ENCODE results near the gene SLC35B2. TPM values are rescaled to one million over a fixed set of nuclear protein-coding genes. Genes with fewer than 3 reads are reported as not detected.

SLC35B2 gene
- total RNA-seq, 2 donors from 2014 or later: 31.1 to 33.9 TPM

DNA sequence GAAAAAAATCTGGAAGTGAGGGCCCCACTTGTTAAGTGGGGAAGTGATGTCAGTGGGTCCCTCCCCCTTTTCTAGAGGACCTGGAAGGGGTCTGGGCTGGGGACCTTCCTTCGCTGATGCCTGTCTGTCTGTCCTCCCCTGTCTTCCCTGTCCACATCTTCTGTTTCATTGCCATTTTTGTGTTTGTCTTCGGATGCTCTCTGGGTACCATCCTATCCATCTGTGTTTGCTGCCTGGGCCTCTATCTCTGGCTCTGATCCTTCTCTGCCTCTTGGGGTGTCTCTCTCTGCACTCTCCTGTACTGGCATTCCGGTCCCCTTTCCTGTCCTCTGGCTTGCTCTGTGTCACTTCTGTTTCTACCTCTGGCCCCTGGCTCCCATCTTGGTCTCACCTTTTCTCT lies 15.2 kb upstream of the SLC35B2 start:
- intact Hi-C loops (cut with DNase I): loop anchor here (5.0 kb wide), 1 partner anchor 65 kb away; no protein-coding TSS in a partner anchor
- ATAC-seq (no peak), DNase-seq (no peak)
- H3K9me3 ChIP-seq: no peaks in the 10 kb centered on the region
- H3K4me3 ChIP-seq: no peak overlapping the region
- no peak for TF ChIP-seq POLR2A (IDR thresholded peaks at IDR 0.05)
- TF ChIP-seq, protein P1, sequence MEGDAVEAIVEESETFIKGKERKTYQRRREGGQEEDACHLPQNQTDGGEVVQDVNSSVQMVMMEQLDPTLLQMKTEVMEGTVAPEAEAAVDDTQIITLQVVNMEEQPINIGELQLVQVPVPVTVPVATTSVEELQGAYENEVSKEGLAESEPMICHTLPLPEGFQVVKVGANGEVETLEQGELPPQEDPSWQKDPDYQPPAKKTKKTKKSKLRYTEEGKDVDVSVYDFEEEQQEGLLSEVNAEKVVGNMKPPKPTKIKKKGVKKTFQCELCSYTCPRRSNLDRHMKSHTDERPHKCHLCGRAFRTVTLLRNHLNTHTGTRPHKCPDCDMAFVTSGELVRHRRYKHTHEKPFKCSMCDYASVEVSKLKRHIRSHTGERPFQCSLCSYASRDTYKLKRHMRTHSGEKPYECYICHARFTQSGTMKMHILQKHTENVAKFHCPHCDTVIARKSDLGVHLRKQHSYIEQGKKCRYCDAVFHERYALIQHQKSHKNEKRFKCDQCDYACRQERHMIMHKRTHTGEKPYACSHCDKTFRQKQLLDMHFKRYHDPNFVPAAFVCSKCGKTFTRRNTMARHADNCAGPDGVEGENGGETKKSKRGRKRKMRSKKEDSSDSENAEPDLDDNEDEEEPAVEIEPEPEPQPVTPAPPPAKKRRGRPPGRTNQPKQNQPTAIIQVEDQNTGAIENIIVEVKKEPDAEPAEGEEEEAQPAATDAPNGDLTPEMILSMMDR (IDR thresholded peaks at IDR 0.05): no peak
- WGBS, 2 donors: 76 to 81% methylated on average over 3 of the region's 3 CpGs
- peaks cover 0 to 18% of the 10 kb centered on the region in 2 donors for H3K27me3 ChIP-seq
- no peaks in the 10 kb centered on the region for H3K36me3 ChIP-seq (replicated peaks in 1 of 2; ENCODE audit: insufficient read depth in 1 of 2, low read depth in 2 of 2)
- H3K4me1 ChIP-seq: peaks cover 12% of the 10 kb centered on the region
- H3K27ac ChIP-seq: no peak overlapping the region

DNA sequence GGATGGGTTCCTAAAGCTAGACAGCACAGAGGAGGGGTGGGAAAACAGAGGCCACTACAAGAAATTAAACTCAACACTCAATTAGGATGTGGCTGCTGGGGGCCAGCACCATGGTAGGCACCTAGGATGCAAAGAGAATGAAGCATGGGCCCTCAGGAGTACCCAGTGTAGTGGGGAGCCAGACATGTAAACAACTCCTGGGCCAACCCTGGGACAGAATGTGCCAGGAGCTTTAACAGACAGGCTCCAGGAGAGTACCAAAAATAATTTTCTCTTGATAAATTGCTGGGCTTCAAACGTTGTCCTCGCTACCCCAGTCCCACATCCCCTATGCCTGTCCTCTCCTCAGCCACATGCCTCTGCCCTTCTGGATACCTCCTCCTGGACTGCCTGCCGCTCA lies 14.6 kb upstream of the SLC35B2 start:
- 39 to 44% methylated on average over 3 of the region's 3 CpGs for WGBS, 2 donors
- peaks cover 0 to 18% of the 10 kb centered on the region in 2 donors for H3K27me3 ChIP-seq
- no peaks in the 10 kb centered on the region for H3K9me3 ChIP-seq
- TF ChIP-seq POLR2A (IDR thresholded peaks at IDR 0.05): no peak
- TF ChIP-seq, protein P1 (IDR thresholded peaks at IDR 0.05): no peak
- H3K27ac ChIP-seq: no peak overlapping the region
- H3K4me3 ChIP-seq: no peak overlapping the region
- intact Hi-C loops (cut with DNase I): loop anchor here (5.0 kb wide), 1 partner anchor 65 kb away; no protein-coding TSS in a partner anchor
- ATAC-seq (no peak), DNase-seq (no peak)
- H3K36me3 ChIP-seq (replicated peaks in 1 of 2; ENCODE audit: insufficient read depth in 1 of 2, low read depth in 2 of 2): no peaks in the 10 kb centered on the region
- peaks cover 12% of the 10 kb centered on the region for H3K4me1 ChIP-seq

DNA sequence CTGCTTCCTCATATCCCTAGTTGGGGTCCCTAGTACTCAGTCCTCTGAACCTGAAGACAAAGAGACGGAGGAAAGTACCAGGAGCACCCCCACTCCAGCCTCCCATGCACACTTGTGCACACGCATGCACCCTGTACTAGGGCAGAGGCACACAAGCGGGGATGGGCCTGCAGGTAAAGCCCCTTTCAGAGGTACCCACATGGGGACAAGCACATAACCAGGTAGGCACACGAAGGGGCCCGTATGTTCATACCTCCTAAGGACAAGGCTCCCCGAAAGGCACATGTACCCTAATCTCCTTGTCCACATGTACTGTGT lies 14.0 kb upstream of the SLC35B2 start:
- 81 to 89% methylated on average over 6 of the region's 6 CpGs for WGBS, 2 donors
- Histone ChIP-seq H3K36me3 (replicated peaks in 1 of 2; ENCODE audit: insufficient read depth in 1 of 2, low read depth in 2 of 2) (no peaks in the 10 kb centered on the region), H3K4me3 (no peak overlapping the region), H3K27ac (no peak overlapping the region), H3K9me3 (no peaks in the 10 kb centered on the region), H3K4me1 (peaks cover 11% of the 10 kb centered on the region), H3K27me3 (peaks cover 0 to 17% of the 10 kb centered on the region in 2 donors)
- no peak for ATAC-seq
- TF ChIP-seq, protein P1 (IDR thresholded peaks at IDR 0.05): no peak
- TF ChIP-seq POLR2A (IDR thresholded peaks at IDR 0.05): no peak
- intact Hi-C loops (cut with DNase I): loop anchor here (5.0 kb wide), 1 partner anchor 66 kb away; no protein-coding TSS in a partner anchor
- DNase-seq: no peak

DNA sequence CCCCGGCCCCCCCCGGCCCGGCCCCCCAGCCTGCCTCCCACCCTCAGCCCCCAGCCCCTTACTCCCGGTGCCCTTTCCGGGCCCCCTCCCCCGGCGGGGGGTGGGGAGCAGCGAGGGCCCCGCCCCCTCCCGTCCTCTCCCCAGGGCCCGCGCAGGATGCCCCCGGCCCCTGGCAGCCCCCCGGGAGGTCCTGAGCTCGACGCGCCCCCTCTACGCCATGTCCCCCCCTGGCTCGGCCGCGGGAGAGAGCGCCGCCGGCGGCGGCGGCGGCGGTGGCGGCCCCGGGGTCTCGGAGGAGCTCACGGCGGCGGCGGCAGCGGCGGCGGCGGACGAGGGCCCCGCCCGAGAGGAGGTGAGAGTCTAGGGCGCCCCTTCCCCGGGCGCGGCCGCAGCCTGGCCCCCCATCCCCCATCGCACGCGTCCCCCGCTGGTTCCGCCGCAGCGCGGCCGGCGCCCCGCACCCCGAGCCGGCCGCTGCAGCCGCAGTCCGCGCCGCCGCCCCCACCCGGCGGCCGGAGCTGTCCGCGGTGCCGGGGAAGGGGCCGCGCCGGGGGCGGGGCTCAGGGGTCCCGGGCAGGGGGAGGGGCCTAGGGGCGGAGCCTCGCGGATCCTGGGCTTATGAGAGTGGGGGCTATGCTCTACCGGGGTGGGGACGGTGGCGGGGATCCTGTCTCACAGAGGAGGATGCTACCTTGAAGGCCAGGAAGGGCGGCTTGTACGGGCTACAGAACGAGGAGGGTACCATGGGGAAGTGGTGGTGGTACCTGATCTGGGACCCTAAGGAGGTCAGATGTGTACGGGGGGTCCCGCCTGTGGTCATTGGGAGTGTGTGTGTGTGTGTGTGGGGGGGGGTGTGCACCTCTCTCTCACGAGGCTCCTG lies 13.4 kb upstream of the SLC35B2 start:
- H3K9me3 ChIP-seq: no peaks in the 10 kb centered on the region
- ATAC-seq (no peak), DNase-seq (no peak)
- intact Hi-C loops (cut with DNase I): loop anchor here (5.0 kb wide), 1 partner anchor 67 kb away; no protein-coding TSS in a partner anchor
- no peaks in the 10 kb centered on the region for H3K36me3 ChIP-seq (replicated peaks in 1 of 2; ENCODE audit: insufficient read depth in 1 of 2, low read depth in 2 of 2)
- no peak overlapping the region for H3K27ac ChIP-seq
- H3K4me3 ChIP-seq: no peak overlapping the region
- peaks cover 0 to 13% of the 10 kb centered on the region in 2 donors for H3K27me3 ChIP-seq
- no peak for TF ChIP-seq POLR2A (IDR thresholded peaks at IDR 0.05)
- TF ChIP-seq, protein P1 (IDR thresholded peaks at IDR 0.05): no peak
- peaks cover 5% of the 10 kb centered on the region for H3K4me1 ChIP-seq
- WGBS, 2 donors: 3 to 4% methylated on average over 6 to 37 of the region's 90 CpGs

Measured in body of pancreas (tissue), 4 donors.